ENCODE results near the gene MYO9B.

The MYO9B gene

DNA sequence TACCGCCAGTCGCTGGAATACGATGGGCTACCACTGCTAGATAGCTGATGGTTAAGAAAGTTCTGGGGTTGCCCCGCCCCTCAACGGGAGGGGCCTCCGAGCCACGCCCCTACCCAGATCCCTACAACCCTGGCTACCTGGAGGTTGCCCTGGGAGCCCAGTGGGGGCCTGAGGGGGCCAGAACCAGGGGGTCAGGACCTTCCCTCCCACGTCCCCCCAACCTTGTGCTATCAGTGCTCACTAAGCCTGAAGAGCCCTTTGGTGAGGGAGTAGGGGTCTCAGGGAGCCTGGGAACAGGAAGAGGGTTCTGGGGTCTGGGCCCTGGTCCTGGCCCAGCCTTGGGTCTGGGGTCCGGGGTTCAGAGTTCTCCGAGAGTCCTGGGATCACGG, 159.3 kb downstream of the MYO9B start:
- in situ Hi-C loops (cut with MboI; ENCODE audit: low sequenced_read_pairs) = no loop called here

GRCh38 chr19:17235300-17235970, 159.9 kb downstream of the MYO9B start:
- in situ Hi-C loops (cut with MboI; ENCODE audit: low sequenced_read_pairs) = no loop called here

DNA sequence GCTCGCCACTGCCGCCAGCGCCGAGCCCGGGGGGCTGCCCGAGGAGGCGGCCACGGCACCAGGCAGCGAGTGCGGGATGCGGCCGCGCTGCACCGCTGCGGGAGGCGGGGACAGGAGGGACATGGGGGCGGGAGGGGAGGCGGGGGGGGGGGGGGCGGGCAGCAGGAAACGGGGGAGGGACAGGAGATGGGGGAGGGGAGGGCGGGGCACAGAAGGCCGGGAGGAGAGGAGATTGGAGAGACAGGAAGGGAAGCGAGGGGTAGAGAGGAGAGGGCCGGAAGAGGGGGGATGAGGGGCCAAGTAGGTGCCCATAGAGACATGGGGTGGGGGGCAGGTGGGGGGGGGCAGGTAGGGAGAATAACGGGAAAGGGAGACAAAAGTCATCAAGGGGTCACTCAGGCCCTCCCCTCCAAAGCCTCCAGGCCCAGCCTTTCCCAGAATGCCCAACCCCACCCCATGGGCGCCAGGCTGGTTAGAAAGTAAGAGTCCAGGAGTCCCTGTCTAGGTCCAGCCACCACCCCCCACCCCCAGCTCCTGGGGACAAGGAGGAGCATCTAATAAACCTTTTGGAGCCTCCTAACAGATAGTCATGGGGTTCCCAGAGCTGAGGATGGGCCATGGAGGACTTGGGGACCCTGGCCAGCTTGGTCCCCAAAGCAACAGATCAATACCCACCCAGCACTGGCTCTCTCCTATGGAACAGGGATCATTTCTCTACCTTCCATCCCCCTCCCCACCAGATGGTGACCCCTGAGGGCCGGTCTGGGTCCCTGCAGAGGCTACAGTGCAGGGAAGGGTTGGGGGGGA, 160.6 kb downstream of the MYO9B start:
- in situ Hi-C loops (cut with MboI; ENCODE audit: low sequenced_read_pairs) = no loop called here

DNA sequence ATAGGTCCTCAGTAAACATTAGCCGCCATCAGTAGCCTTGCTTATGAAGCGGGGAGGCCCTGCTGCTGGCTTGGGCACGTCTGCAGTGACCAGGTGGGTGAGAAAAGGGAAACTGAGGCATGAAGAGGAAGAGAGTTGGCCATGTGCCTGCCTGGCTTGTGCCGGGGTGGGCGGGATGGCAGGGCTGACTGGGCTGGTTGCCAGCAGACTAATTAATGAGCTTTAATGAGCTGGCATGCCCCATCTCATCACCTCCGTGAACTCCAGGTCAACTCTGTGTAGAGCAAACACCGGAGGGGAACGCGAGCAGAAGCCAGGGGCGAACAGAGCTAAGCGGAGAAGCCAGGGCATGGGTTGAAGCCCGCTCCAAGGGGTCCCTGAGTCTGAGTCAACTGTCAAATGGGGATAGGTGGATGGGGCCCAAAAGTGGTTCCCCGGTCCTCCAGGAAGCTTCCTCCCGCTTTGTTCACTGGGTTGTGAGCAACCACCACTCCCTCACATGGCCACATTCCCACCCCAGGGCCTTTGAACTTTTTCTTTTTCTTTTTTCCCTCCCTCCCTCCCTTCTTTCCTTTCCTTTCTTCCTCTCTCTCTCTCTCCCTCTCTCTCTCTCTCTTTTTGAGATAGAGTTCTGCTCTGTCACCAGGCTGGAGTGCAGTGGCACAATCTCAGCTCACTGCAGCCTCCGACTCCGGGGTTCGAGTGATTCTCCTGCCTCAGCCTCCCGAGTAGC, 161.4 kb downstream of the MYO9B start:
- in situ Hi-C loops (cut with MboI; ENCODE audit: low sequenced_read_pairs) = no loop called here

DNA sequence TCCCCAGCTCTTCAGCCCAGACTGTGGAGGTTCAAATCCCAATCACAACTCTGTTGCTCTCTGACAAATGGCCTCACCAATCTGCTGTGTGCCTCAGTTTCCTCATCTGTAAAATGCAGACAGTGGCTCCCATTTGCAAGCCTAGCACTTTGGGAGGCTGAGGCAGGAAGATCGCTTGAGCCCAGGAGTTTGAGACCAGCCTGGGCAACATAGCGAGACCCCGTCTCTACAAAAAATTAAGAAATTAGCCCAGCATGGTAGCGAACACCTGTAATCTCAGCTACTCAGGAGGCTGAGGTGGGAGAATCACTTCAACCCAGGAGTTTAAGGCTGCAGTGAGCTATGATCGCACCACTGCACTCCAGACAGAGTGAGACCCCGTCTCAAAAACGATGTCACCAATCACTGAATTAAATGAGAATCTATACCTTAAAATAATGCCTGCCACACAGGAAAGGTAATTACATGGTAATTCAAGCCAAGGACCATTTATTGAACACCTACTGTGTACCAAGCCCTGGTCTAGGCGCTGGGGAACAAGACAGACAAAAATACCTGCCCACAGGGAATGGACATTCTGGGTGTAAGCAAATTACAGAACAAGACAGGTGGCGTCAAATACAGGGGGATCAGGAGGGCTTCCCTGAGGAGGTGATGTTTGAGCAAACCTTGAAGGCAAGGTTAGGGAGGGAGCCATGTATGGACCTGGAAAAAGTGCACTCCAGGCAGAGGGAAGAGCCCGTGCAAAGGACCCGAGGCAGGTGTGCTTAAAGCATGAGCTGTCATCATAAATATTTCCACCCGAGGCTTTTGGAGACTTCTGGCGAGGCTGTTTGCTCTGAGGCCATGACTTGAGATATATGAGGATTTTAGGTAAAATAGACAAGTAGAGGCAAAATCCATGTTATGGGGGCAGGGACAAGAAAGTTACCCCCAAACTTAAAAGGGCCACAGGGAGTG, 162.4 kb downstream of the MYO9B start:
- in situ Hi-C loops (cut with MboI; ENCODE audit: low sequenced_read_pairs) = no loop called here

DNA sequence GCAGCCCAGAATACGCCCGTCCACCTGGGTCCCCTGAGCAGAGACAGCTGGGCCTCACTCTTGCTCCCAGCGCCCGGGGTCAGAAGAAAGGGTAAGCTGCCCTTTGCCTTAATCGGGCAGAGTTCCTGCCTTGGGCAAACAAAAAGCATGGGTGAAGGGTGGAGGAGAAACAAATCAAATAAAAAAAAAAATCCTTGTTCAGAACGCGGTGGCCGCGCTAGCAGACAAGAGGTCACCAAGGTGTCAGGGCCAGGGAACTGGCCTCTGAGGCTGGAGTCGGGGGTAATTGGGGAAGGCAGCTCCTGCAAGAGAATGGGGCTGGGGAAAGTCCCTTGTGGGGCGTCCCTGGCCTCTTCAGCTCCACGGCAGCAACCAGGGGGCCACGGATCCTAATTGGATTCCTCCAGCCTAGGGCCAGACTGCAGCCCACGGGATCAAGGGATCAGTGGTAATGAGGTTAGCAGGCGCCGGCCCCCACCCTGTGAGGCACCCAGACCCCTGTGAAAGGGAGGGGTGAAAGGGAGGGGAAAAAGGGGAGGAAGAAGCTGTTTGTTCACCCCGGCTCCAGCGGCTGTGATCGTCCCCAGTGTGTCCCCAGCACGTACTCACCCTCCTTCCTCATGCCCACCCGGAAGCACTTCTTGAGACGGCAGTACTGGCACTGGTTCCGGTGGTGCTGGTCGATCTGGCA, 164.6 kb downstream of the MYO9B start:
- in situ Hi-C loops (cut with MboI; ENCODE audit: low sequenced_read_pairs) = no loop called here

DNA sequence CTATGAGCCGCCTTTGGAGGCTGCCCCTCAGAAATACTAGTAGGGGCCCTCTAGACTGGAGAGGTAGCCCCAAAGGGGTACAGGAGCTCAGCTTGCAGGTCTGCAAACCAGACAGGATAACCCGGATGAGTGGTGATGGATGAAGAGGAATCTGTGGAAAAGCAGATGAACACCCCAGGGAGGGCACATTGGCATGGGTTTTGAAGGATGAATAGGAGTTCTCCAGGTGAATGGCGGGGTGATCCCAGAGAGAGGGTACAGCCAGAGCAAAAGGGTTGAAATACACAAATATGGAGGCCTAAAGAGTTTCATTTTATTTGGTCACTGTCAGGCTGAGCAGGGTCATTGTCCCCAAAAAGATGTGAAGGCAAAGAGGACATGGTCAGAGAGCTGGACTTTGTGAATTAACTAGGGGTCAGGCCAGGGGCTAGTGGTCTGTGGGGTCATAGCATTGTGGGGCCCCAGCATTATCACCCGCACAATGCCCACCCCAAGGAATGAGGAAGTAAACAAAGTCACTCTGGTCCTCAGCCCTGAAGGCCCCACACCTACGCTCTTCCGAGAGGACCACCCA, 165.3 kb downstream of the MYO9B start:
- in situ Hi-C loops (cut with MboI; ENCODE audit: low sequenced_read_pairs) = no loop called here

DNA sequence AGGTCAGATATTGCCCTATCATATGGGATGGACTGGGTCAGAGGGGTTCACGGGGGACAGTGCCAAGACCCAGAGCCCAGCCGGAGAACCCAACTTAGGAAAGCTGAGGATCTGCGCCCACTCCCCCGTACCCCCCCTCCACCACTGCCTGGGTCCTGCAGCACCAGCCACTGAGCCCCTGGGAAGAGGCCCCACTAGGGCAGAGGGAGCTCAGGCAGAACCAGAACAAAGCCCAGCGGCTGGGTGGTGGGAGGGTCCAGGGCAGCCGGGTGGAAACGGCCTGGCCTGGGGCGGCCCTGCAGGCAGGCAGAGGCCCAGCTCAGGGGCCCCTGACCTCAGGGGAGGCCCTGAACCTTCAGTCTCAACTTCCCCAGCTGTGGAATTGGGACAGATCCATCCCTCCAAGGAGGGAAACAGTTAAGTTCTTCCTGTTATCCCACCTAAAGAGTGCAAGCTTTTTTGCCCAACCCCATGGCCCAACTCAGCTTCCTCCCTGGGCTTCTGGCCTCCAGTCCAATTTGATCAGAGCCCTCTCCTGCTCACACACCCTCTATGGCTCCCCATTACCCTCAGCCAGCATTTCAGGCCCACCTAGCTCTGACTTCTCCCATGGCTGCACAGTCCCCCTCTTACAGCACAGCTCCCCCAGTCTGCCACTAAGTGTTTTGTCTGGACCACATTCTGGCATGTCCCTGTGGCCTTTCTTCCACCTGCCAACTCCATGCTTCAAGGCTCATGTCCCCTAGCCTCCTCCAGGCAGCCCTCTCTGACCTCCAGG, 167.0 kb downstream of the MYO9B start:
- in situ Hi-C loops (cut with MboI; ENCODE audit: low sequenced_read_pairs) = no loop called here

DNA sequence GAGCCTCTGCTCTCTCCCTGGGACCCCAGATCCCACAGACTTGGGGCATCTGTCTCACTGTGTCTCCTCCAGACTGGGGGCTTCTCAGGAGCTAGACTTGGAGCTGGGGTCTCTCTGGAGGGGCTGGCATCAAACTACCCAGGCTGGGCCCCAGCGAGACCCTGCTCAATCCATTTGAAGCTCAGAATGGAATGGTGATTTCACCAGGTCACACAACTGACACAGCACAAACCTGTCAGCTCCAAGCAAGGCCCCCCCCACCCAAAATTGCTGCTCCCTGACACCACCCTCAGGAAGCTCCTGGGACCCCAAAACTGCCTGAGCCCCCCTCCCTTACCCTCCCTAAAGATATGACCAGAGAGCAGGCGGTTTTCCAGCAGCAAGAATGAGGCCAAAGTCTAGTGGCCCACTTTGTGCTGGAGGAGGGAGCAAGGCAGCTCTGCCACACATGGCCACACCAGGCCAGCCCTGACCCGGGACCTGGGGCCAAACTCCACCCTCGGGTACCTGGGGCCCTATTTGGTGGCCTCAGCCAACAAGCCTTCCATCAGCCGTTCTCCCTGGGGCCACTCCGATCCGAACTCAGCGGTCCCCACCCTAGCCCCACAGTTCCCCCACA, 167.7 kb downstream of the MYO9B start:
- in situ Hi-C loops (cut with MboI; ENCODE audit: low sequenced_read_pairs) = no loop called here

GRCh38 chr19:17243830-17244617, 168.4 kb downstream of the MYO9B start:
- in situ Hi-C loops (cut with MboI; ENCODE audit: low sequenced_read_pairs) = no loop called here

DNA sequence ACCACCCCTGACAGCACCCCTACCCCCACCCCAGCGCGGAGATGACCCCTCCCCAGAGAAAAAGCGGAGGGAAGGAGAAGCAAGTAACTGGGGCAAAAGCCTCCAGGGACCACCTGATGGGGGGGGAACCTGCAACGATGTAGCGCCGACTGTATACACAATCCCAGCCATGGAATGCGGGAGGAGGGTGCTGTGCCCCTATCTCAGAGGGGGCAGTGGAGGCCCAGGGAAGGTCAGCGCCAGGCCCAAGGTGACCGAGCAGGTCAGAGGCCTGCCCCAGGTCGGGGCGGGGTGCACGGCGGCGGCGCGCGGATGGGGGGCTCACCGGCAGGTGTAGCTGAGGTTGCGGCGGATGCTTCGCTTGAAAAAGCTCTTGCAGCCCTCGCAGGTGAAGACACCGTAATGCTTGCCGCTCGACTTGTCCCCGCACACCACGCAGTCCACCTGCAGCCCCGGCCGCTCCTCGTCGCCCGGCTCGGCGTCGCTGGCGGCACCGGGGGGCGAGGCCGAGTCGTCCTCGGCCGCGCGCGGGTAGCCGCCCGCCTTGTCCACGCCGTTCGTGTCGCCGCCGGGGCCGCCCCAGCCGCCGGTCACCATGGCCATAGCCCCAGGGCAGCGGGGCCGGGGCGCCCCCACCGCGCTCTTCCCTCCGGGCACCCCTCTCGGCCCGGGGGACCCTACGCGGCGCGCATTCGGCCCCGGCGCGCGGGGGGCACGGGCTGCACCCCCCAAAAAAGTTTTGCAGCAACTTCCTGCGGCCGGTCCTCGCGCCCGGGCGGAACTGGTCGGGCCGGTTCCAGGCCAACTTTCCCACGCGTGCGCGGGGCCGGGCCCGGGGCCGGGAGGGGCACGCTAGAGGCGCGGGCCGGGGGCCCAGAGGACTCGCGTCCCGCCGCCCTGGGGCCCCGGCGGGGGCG, 169.3 kb downstream of the MYO9B start:
- in situ Hi-C loops (cut with MboI; ENCODE audit: low sequenced_read_pairs) = no loop called here

GRCh38 chr19:17245535-17245984, 170.0 kb downstream of the MYO9B start, which contains the start of gene NR2F6:
NR2F6 (minus strand) TSS chr19:17245919; CDS start chr19:17245220, 699 bp downstream.
- in situ Hi-C loops (cut with MboI; ENCODE audit: low sequenced_read_pairs) = no loop called here

DNA sequence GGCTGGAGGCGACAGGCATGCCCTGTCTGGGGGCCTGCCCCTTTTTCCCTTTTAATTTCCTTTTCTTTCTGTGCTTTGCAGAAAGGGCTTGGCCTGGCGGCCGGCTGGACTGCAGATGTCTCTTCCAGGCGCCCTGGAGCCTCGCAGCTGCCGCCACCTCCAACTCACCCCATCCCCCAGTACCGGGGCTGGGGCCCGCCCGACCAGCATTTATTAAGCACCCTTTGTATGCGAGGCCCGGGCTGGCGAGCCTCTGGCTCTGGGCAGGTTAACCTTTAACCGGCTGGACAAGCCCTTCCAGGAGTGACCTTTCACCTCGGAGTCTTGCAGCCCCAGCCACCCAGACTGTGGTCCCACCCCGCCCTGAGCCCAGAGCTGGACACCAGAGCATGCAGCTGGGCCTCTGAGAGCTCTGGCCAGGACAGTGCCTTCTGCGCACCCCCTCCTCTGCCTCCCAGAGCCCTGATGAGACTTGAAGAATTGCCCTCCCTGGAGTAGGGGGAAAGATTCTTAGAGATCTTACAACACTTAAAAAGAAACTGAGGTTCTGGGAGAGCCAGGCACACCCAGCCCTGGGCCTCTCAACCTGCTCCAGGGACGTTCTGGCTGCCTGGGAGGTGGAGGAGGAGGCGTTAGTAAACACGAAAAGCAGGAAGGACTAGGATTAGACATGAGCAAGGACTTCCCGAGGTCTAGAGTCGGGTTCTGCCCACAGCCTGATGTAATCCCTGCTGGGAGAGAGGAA, 171.3 kb downstream of the MYO9B start:
- in situ Hi-C loops (cut with MboI; ENCODE audit: low sequenced_read_pairs) = no loop called here

DNA sequence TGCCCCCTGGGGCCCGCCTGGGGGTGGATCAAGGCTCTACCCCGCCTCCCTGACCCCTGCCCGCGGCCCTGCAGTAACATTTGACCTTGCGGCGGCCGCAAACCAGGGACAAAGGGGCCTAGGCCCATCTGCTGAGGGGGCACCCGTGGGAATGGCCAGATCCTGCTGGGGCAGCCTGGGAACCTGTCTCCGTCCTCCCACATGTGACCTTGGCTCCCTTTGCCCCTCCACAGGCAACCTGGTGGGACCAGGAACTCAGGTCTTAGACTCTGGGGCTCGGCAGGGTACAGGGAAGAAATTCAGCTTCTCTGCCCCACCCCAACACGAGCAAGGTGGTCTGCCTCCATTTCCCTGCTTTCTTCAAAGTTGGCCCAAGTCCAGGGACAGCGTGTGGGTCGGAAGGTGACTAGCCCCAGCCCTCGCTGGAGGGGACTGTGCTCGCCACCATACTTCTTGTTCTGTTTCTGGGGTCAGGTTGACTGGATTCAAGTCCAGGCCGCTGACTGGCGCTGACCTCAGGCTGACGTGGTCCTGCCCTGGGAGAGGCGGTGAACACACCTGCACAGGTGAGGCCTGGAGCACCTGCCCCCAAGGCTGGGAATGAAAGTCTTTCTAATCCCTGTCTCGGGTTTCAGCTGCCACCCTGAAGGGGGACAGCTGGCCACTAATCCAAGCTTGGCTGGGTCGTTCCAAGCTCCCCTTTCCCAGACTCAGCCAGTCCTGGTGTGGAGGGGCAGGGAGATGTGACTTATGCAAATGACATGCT, 172.6 kb downstream of the MYO9B start:
- in situ Hi-C loops (cut with MboI; ENCODE audit: low sequenced_read_pairs) = no loop called here

GRCh38 chr19:17249887-17250548, 174.4 kb downstream of the MYO9B start:
- in situ Hi-C loops (cut with MboI; ENCODE audit: low sequenced_read_pairs) = no loop called here
